HUES64 (cell line): ENCODE measurements around the gene TROAP.
A peak's percentile ranks its signal among the peaks of the same experiment; 100 is the strongest.
"Not testable (repeated sequence)": the region's sequence is repeated elsewhere in the genome, so short reads cannot be mapped to it uniquely, and the experiment has no call there.

Experiments used
- H3K27ac ChIP-seq: 2 replicates; pipeline ENCODE4 v1.7.0; 2013; ENCODE audit warnings: low read depth, low read length, inconsistent platforms
- H3K27me3 ChIP-seq: 2 replicates; pipeline ENCODE4 v1.6.1; 2013; ENCODE audit warnings: mild to moderate bottlenecking, low read length; ENCODE audit not compliant: insufficient read depth
- H3K36me3 ChIP-seq: 2 replicates; pipeline ENCODE4 v1.6.1; 2013; ENCODE audit warnings: mild to moderate bottlenecking, low read length; ENCODE audit not compliant: insufficient read depth
- H3K4me1 ChIP-seq: 2 replicates; pipeline ENCODE4 v1.6.1; 2013; ENCODE audit warnings: mild to moderate bottlenecking, low read length, moderate library complexity; ENCODE audit not compliant: insufficient read depth
- H3K4me3 ChIP-seq: 2 replicates; pipeline ENCODE4 v1.5.1; 2013; ENCODE audit warnings: mild to moderate bottlenecking, low read length, moderate library complexity
- H3K9ac ChIP-seq: 2 replicates; pipeline ENCODE4 v1.6.1; 2013; ENCODE audit warnings: mild to moderate bottlenecking, low read depth, low read length
- H3K9me3 ChIP-seq: 2 replicates; pipeline ENCODE4 v1.6.1; 2013; ENCODE audit warnings: low read depth, low read length; ENCODE audit not compliant: insufficient read depth
- WGBS: fragments of 150-250, 120-280 bp; methylation state at CpG from one replicate; pipeline ENCODE4 v1.1.7; 2013; ENCODE audit warnings: missing lambda C conversion rate; 5-methylcytosine and 5-hydroxymethylcytosine counted together

The TROAP gene

DNA sequence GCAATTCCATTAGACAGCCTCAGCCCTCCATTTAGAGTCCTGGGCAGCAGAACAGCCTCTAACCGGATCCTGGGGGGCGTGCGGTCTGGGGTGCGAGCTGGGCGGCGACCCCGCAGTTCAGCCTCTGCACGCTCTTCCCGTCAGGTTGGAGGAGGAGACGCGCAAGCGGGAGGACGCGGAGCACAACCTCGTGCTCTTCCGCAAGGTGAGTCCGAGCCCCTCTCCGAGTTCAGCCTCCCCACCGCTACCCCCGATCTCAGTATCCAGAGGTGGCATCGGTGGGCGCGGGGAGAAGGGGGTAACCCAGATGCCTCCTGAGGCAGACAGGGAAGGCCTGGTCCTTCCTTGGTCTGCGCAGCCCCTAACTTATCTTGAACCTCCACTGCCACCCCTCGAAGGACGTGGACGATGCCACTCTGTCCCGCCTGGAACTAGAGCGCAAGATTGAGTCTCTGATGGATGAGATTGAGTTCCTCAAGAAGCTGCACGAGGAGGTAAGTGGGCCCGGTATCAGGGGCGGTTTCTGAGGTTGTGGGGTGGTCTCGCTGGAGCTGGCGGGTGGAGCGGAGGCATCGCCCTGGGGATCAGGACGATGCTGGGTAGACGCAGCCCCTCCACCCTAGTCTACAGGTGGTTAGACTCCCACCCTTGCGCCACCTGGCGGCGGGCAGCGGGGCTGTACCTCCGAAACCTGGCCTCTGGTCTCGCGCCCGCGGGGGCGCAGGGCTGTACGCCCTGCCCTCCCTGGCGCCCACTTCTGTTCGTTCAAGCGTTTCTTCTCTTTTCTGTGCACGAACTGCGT, 26.8 kb upstream of the TROAP start:
- no peak overlapping the region for H3K27ac ChIP-seq
- no peaks in the 10 kb centered on the region for H3K9me3 ChIP-seq
- 39% methylated on average over 54 of the region's 54 CpGs for WGBS
- no peak overlapping the region for H3K9ac ChIP-seq
- H3K4me1 ChIP-seq: peaks cover 17% of the 10 kb centered on the region; the same call in 1 of the 2 replicates
- H3K27me3 ChIP-seq: peaks cover 81% of the 10 kb centered on the region
- H3K4me3 ChIP-seq: peak overlapping the region; percentile 47; the same call in 1 of the 2 replicates
- no peaks in the 10 kb centered on the region for H3K36me3 ChIP-seq

DNA sequence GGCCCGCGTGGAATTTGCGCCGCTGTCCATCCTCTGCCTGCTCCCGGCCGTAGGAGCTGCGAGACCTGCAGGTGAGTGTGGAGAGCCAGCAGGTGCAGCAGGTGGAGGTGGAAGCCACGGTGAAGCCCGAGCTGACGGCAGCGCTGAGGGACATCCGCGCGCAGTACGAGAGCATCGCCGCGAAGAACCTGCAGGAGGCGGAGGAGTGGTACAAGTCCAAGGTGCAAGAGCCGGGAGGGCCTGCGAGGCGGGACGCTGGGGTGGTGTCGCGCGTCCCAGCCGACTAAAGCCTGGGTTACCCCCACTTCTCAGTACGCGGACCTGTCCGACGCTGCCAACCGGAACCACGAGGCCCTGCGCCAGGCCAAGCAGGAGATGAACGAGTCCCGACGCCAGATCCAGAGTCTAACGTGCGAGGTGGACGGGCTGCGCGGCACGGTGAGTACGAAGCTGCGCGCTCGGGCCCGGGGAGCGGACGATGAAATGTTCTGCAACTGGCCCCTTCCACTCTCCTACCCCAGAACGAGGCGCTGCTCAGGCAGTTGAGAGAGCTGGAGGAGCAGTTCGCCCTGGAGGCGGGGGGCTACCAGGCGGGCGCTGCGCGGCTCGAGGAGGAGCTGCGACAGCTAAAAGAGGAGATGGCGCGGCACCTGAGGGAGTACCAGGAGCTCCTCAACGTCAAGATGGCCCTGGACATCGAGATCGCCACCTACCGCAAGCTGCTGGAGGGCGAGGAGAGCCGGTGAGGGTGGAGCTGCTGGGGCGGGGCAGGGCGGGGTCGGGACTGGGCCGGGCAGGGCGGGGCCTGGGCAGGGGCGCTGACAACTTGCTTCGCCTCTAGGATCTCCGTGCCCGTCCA, 26.0 kb upstream of the TROAP start:
- WGBS: 6% methylated on average over 77 of the region's 77 CpGs
- peak overlapping the region; percentile 47 for H3K4me3 ChIP-seq
- H3K27ac ChIP-seq: no peak overlapping the region
- H3K4me1 ChIP-seq: peaks cover 17% of the 10 kb centered on the region; the same call in 1 of the 2 replicates
- peaks cover 80% of the 10 kb centered on the region for H3K27me3 ChIP-seq
- H3K9ac ChIP-seq: no peak overlapping the region
- no peaks in the 10 kb centered on the region for H3K36me3 ChIP-seq
- H3K9me3 ChIP-seq: no peaks in the 10 kb centered on the region

GRCh38 chr12:49297695-49298060, 25.4 kb upstream of the TROAP start:
- Histone ChIP-seq H3K4me3 (0 out of 2 replicates have a peak overlapping the region, but pooled peaks have one; percentile 35), H3K9ac (no peak overlapping the region), H3K27me3 (peaks cover 74% of the 10 kb centered on the region), H3K4me1 (peaks cover 14% of the 10 kb centered on the region; the same call in 1 of the 2 replicates), H3K36me3 (no peaks in the 10 kb centered on the region), H3K27ac (no peak overlapping the region), H3K9me3 (no peaks in the 10 kb centered on the region)
- 28% methylated on average over 8 of the region's 8 CpGs for WGBS

GRCh38 chr12:49298160-49298559, 24.9 kb upstream of the TROAP start:
- 68% methylated on average over 6 of the region's 6 CpGs for WGBS
- Histone ChIP-seq H3K4me3 (no peak overlapping the region), H3K27me3 (peaks cover 73% of the 10 kb centered on the region), H3K9me3 (no peaks in the 10 kb centered on the region), H3K4me1 (peaks cover 14% of the 10 kb centered on the region; the same call in 1 of the 2 replicates), H3K27ac (no peak overlapping the region), H3K9ac (no peak overlapping the region), H3K36me3 (no peaks in the 10 kb centered on the region)

DNA sequence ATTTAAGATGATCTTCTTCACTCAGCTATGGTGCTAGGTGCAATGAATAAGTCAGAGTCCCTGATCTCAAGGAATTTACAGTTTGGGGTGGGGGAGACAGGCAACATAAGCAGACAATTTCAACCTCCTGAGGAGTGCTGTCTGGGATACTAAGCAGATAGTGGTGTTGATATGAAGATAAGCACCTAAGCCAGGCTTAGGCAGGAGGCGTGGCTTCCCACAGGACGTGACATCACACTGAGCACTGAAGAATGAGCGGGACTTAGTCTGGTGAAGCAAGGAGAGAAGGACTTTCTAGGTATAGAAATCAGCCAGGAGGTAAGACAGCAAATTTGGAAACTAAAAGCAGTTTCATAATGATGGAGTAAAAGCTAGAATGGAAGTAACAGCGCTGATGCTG, 21.3 kb upstream of the TROAP start:
- Histone ChIP-seq H3K27ac (no peak overlapping the region), H3K9me3 (no peaks in the 10 kb centered on the region), H3K4me3 (no peak overlapping the region), H3K9ac (no peak overlapping the region), H3K27me3 (peaks cover 44% of the 10 kb centered on the region), H3K36me3 (no peaks in the 10 kb centered on the region), H3K4me1 (no peaks in the 10 kb centered on the region)
- 79% methylated on average over 4 of the region's 4 CpGs for WGBS

- H3K9ac ChIP-seq: no peak overlapping the region
- H3K9me3 ChIP-seq: no peaks in the 10 kb centered on the region
- H3K36me3 ChIP-seq: no peaks in the 10 kb centered on the region
- WGBS: 79% methylated on average over 2 of the region's 2 CpGs
- no peak overlapping the region for H3K27ac ChIP-seq
- no peak overlapping the region for H3K4me3 ChIP-seq
- H3K27me3 ChIP-seq: peaks cover 26% of the 10 kb centered on the region
- no peaks in the 10 kb centered on the region for H3K4me1 ChIP-seq
These were observed 18.9 kb upstream of the TROAP start for GRCh38 chr12:49304161-49304560.

- H3K9me3 ChIP-seq: no peaks in the 10 kb centered on the region
- H3K36me3 ChIP-seq: no peaks in the 10 kb centered on the region
- H3K4me3 ChIP-seq: no peak overlapping the region
- peaks cover 25% of the 10 kb centered on the region for H3K27me3 ChIP-seq
- WGBS: 85% methylated on average over 6 of the region's 6 CpGs
- H3K4me1 ChIP-seq: no peaks in the 10 kb centered on the region
- H3K27ac ChIP-seq: no peak overlapping the region
- no peak overlapping the region for H3K9ac ChIP-seq
These were observed 17.1 kb upstream of the TROAP start for GRCh38 chr12:49305762-49306510.

DNA sequence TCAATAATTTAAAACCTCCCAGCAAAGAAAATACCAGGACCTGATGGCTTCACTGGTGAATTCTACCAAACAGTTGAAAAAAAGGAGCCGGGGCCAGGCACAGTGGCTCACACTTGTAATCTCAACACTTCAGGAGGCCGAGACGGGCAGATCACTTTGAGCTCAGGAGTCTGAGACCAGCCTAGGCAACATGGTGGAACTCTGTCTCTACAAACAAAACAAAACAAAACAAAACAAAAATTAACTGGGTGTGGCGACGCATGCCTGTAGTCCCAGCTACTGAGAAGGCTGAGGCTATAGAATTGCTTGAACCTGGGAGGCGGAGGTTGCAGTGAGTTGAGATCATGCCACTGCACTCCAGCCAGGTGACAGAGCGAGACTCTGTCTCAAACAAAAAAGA, 13.7 kb upstream of the TROAP start:
- Histone ChIP-seq H3K9ac (no peak overlapping the region), H3K4me1 (no peaks in the 10 kb centered on the region), H3K27me3 (peaks cover 12% of the 10 kb centered on the region), H3K9me3 (no peaks in the 10 kb centered on the region), H3K36me3 (no peaks in the 10 kb centered on the region), H3K27ac (no peak overlapping the region), H3K4me3 (no peak overlapping the region)
- 86% methylated on average over 7 of the region's 7 CpGs for WGBS

DNA sequence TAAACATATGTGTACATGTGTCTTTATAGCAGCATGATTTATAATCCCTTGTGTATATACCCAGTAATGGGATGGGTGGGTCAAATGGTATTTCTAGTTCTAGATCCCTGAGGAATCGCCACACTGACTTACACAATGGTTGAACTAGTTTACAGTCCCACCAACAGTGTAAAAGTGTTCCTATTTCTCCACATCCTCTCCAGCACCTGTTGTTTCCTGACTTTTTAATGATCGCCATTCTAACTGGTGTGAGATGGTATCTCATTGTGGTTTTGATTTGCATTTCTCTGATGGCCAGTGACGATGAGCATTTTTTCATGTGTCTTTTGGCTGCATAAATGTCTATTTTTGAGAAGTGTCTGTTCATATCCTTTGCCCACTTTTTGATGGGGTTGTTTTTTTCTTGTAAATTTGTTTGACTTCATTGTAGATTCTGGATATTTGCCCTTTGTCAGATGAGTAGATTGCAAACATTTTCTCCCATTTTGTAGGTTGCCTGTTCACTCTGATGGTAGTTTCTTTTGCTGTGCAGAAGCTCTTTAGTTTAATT, 12.5 kb upstream of the TROAP start:
- WGBS: no CpG with 5 or more reads among the region's 3 CpGs

DNA sequence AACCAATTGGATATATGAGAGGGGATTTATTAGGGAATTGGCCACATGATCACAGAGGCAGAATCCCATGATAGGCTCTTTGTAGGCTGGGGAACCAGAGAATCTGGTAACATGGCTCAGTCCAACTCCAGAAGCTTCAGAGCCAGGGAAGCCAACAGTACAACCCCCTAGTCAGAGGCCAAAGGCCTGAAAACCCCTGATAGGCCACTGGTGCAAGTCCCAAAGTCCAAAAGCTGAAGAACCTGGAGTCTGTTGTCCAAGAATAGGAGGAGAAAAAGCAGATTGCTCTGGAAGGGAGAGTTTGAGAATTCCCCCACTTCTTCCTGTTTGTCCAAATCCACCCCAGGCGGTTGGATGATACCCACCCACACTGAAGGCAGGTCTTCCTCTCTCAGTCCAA, 8.2 kb upstream of the TROAP start:
- Histone ChIP-seq H3K27ac (no peak overlapping the region), H3K27me3 (peaks cover 8% of the 10 kb centered on the region), H3K4me1 (no peaks in the 10 kb centered on the region), H3K9me3 (no peaks in the 10 kb centered on the region), H3K9ac (no peak overlapping the region), H3K36me3 (no peaks in the 10 kb centered on the region), H3K4me3 (no peak overlapping the region)
- WGBS: 86% methylated on average over 1 of the region's 1 CpG

More for the DNA sequence above, 12.5 kb upstream of the TROAP start:
- not testable (repeated sequence) for H3K9ac ChIP-seq, H3K27me3 ChIP-seq, H3K36me3 ChIP-seq, H3K9me3 ChIP-seq, H3K27ac ChIP-seq, H3K4me1 ChIP-seq, H3K4me3 ChIP-seq
